Middle frontal gyrus (tissue), 1 donor: Measurements from ENCODE around the gene CACHD1.

Experiments
- DNase-seq: peaks from one replicate; pipeline ENCODE4 v3.0.0-alpha.2; 2015; ENCODE audit warnings: low spot score; ENCODE audit errors: extremely low spot score

CACHD1 gene

DNA sequence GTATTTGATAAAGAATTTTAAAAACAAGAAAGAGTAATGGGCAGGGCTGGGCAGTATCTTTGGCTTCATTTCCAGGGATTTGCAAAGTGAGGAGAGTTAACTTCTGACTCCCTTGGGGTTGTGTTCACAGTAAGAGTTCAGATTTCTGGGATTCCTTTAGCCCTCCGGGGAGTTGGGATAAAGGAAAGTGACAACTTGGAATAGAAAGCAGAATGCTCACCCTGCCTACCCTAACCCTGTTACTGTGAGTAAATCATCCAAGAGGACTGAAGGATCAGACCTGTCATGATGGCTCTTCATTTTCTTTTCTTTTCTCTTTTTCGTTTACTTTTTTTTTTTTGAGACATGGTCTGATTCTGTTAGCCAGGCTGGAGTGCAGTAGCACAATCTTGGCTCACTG lies 76.1 kb downstream of the CACHD1 start:
- no peak for DNase-seq

- no peak for DNase-seq
Observed at GRCh38 chr1:64549464-64550239, 79.7 kb downstream of the CACHD1 start.

DNA sequence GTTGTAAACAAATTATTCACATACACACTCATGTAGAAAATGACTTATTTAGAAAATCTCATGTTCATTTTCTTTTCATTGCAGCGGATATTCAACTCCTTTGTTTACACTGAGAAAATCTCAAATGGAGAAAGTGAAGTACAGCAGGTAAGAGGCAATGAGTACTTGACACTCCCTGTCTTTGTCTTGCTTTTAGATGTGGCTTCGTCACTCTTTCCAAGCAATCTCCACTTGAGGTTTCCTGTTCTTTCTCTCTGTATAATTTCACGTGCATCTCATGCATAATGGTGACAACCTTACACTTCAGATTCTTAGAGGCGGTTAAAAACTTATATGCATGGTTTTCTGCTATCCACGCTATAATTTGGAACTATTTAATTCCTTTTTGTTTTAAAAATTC lies 80.6 kb downstream of the CACHD1 start:
- no peak for DNase-seq

DNA sequence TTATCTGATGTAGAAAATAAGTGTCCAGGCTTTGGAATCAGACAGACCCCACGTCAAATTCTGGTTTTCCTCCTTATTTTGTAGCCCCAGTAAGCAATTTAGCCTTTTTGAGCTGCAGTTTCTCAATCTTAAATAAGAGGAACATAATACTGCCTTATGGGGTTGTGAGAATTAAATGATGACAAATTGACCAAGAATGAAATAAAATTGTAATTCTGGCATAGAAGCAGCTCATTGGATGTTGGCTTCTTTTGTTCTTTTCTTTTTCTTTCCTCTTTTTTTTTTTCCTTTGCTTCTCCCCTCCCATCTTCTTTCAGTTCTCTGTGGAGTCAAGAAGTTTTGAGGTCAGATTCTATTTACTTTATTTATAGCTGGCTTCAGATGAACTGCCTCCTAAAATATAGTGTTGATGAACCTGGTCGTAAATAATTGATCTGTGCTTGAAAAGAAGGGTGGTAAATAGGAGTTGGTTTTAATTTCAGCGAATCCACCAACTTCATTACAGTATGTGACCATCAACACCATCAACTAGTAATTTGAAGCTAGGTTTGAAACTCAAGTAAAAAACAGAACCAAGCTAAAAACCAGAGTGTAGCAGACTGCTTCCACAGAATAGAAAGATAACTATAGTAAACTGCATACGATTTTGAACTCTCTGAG lies 81.1 kb downstream of the CACHD1 start:
- DNase-seq, result no peak

GRCh38 chr1:64553285-64553684 lies 83.4 kb downstream of the CACHD1 start:
- no peak for DNase-seq

GRCh38 chr1:64555947-64556346 lies 86.0 kb downstream of the CACHD1 start:
- DNase-seq, result no peak

GRCh38 chr1:64561993-64562392 lies 92.1 kb downstream of the CACHD1 start:
- no peak for DNase-seq

DNA sequence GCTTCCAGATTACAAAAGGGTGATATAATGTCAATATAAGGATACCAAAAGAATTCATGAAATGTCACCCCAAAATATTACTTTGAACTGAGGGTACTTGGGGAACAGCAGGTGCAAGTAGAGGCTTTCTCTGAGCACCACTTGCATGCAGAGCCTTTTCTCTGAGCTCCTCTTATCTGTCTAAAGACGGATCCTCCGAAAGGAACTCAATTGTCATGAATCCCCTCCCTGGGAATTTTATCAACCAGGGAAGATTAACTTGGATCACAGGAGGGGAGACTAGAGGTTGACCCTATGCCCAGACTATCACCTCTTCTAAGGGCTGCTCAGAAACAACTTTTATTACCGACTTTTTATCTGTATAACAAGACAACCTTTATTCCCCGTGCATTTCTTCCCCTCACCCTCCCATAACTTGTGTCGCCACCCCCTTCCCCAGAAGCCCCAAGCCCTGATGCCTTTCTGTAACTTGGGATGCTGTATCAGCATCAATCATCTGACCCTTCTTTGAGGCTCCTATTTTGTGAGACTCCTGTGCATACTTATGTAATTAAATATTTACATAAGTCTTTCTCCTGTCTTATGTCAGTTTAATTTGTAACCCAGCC lies 94.1 kb downstream of the CACHD1 start:
- no peak for DNase-seq

- no peak for DNase-seq
Observed at GRCh38 chr1:64564891-64565290, 95.0 kb downstream of the CACHD1 start.

GRCh38 chr1:64567426-64568170 lies 97.7 kb downstream of the CACHD1 start:
- no peak for DNase-seq

GRCh38 chr1:64568171-64568450 lies 98.2 kb downstream of the CACHD1 start:
- no peak for DNase-seq

DNA sequence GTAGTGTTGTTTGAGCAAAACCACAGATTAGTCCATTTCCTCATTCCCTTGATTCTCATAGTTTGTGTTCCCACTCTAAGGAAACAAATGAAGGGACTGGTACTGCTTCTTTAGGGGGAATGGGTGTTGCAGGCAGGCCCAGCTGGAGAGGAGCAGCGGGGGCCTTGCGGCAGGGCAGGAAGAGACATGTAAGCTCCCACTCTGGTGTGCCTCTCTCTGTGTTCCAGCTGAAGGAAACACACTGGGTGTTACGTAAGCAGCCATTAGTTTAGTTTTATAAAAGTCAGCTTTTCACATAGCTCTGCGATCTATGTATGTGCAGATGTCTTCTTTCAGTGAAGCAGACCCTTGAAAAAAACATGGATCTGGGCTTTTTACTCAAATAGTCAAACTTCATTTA lies 99.5 kb downstream of the CACHD1 start:
- DNase-seq, result no peak

- DNase-seq, result no peak
Observed at GRCh38 chr1:64570267-64570855, 100.4 kb downstream of the CACHD1 start.

- DNase-seq, result no peak
Observed at GRCh38 chr1:64572222-64572900, 102.4 kb downstream of the CACHD1 start.

- no peak for DNase-seq
Observed at GRCh38 chr1:64574301-64574700, 104.4 kb downstream of the CACHD1 start.

- no peak for DNase-seq
Observed at GRCh38 chr1:64575881-64576676, 106.2 kb downstream of the CACHD1 start.

DNA sequence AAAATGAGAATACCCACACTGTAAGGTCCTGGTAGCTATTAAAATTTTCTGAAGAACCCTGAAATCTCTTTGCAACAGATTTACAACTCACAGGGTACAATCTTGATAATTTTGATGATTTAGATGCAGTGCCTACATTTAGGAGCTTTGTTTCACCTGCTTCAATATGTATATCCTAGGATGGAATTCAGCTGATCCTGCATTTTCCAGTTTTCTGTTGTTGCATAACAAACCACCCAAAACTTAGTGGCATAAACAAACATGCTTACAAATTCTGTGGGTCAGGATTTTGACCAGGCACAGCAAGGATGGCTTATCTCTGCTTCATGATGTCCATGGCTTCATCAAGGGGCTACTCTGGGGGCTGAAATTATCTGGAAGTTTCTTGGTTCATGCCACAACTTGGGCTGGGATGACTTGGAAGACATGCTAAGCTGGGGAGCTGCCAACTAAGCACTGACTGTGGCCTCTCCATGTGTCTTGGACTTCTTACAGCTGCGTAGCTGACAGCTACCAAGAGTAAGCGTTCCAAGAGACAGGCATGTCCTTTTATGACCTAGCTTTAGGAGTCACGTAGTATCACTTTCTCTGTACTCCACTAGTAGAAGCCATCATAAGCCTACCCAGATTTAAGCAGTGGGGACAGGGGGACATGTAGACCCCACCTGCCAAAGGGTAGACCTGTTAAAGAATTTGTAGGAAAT lies 108.5 kb downstream of the CACHD1 start:
- DNase-seq, result no peak

GRCh38 chr1:64579767-64580166 lies 109.8 kb downstream of the CACHD1 start:
- DNase-seq, result no peak

- no peak for DNase-seq
Observed at GRCh38 chr1:64581135-64581842, 111.4 kb downstream of the CACHD1 start.
